Transverse colon (tissue), 4 donors: ENCODE data around the gene LPIN3. TPM values are rescaled to one million over a fixed set of nuclear protein-coding genes. Genes with fewer than 3 reads are reported as not detected.

Source experiments
- DNase-seq: peaks from one replicate; pipeline ENCODE4 v3.0.0-alpha.2; 2019
- H3K27ac ChIP-seq, 4 donors: fragments of 200-600 bp; sonication (generic); 2 replicates each; pipeline ENCODE4 v1.5.1; 2016 to 2018; ENCODE audit warnings: inconsistent platforms in 4 of 4
- H3K27me3 ChIP-seq: fragments of 200-600 bp; sonication (generic); 2 replicates; pipeline ENCODE4 v1.5.1; 2017; ENCODE audit warnings: inconsistent platforms
- H3K36me3 ChIP-seq, 4 donors: fragments of 200-600 bp; sonication (generic); 2 replicates each; pipeline ENCODE4 v1.5.1; 2017 to 2019; ENCODE audit warnings: inconsistent platforms in 4 of 4
- H3K4me1 ChIP-seq, 4 donors: fragments of 200-600 bp; sonication (generic); 2 replicates each; pipeline ENCODE4 v1.5.1; 2017 to 2020; ENCODE audit warnings: inconsistent platforms in 4 of 4
- H3K4me3 ChIP-seq, 4 donors: fragments of 200-600 bp; sonication (generic); 1 replicate in 1 of 4; 2 replicates in 3 of 4; pipeline versions ENCODE4 v1.5.1 to v1.6.1; 2017 to 2019; ENCODE audit warnings: inconsistent platforms in 4 of 4
- H3K9me3 ChIP-seq, 2 donors: fragments of 200-600 bp; sonication (generic); 2 replicates each; pipeline ENCODE4 v1.5.1; 2017 to 2019; ENCODE audit warnings: inconsistent platforms in 2 of 2
- EP300 ChIP-seq: sonication (generic); formaldehyde crosslinking; IDR thresholded peaks from one replicate; pipeline ENCODE4 v1.6.1; 2017; ENCODE audit warnings: antibody characterized with exemption, low read depth
- POLR2A ChIP-seq: fragments of 450-650 bp; IDR thresholded peaks from one replicate; pipeline ENCODE4 v1.6.1; 2016; ENCODE audit warnings: antibody characterized with exemption, mild to moderate bottlenecking, moderate library complexity
- POLR2AphosphoS5 ChIP-seq, 3 donors: sonication (generic); formaldehyde crosslinking; IDR thresholded peaks; one replicate each; pipeline ENCODE4 v1.6.1; 2016; ENCODE audit warnings: antibody characterized with exemption in 3 of 3
- WGBS, 2 donors: methylation state at CpG; one replicate each; pipeline ENCODE4 v1.1.5; 2018; ENCODE audit warnings: low coverage in 1 of 2; 5-methylcytosine and 5-hydroxymethylcytosine counted together
- in situ Hi-C, 4 donors: fragments of 200-750 bp; cut with MboI; loops; one replicate each; pipeline versions ENCODE4 v1.15.0 to v1.15.1; 2017; ENCODE audit warnings: low sequenced_read_pairs in 3 of 4, low pct_ligation_motif_present in 1 of 4, low pct_unique_long_range_greater_than_20kb in 1 of 4
- intact Hi-C: fragments of 100-400 bp; cut with DNase I; formaldehyde crosslinking; loops from one replicate; pipeline ENCODE4 v1.15.1; 2023; ENCODE audit warnings: low total_unique reads
- total RNA-seq, 4 donors: library from RNA; depleted of rRNA; stranded (reverse); fragments of >200 nt; gene quantifications; one replicate each; pipeline ENCODE4 v1.1.0, GENCODE V29; 2016
- TF ChIP-seq, protein P1 (sequence below), 5 experiments: fragments of 200-600 bp in 3 of 5; fragments of 450-650 bp in 2 of 5; sonication (generic) in 3 of 5; IDR thresholded peaks; 1 replicate in 2 of 5; 2 replicates in 3 of 5; pipeline ENCODE4 v1.5.1; 2016 to 2017; ENCODE audit warnings: antibody characterized with exemption in 5 of 5, inconsistent platforms in 3 of 5, mild to moderate bottlenecking in 2 of 5, moderate library complexity in 1 of 5

LPIN3 gene
- total RNA-seq, 4 donors from 2014 or later: 96.9 to 263 (median 134) TPM

DNA sequence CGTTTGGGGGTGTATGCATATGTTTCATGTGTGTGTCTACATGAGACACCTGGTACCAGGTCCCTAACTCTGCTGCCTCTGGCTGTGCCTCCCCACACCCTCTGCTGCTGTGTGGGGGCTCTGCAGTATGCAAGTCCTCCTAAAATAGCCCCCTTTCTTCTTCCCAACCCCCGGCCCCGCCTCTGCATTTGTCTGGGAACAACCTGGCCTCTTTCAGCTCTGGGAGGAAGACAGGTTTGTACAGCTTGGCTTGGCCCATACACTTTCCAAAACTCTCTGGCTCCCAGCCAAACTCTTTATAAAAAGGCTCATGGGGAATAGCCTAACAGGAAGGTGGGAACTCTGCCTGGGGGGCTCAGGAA lies 53.1 kb downstream of the LPIN3 start:
- Histone ChIP-seq H3K4me3 (no peak overlapping the region), H3K27ac (no peak overlapping the region)
- intact Hi-C loops: no loop called here

DNA sequence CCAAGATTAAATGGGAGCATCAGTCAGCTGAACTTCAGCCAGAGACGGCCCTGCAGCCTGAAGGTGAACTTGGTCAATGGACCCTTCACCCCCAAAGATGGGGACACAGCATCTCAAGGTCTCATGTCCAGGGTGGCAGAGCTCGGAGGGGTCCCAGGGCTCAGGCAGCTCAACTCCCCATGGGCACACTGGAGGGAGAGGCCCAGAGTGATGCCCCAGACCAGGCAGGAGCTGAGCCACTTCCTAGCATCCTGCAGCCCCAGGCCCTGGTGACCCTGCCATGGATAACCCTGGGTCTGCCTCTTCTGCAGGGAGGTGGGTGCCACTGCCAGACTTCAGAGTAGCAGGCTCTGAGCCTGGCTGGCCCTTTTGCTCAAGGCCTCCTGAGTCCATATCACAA lies 53.5 kb downstream of the LPIN3 start:
- Histone ChIP-seq H3K27me3 (no peaks in the 10 kb centered on the region), H3K4me1 (peaks cover 0 to 26% (median 2%) of the 10 kb centered on the region in 4 donors), H3K27ac (no peak overlapping the region), H3K4me3 (no peak overlapping the region), H3K9me3 (no peaks in the 10 kb centered on the region), H3K36me3 (no peaks in the 10 kb centered on the region)
- WGBS, 2 donors: 76% methylated on average over 2 of the region's 2 CpGs; no CpG with 5 or more reads in 1 of the 2 donors
- intact Hi-C loops (no loop called here), in situ Hi-C loops (no loop called here)
- no peak for DNase-seq
- TF ChIP-seq EP300 (no peak), POLR2A (no peak), POLR2AphosphoS5 (IDR thresholded peaks at IDR 0.05) (no peak)
- TF ChIP-seq, protein P1, sequence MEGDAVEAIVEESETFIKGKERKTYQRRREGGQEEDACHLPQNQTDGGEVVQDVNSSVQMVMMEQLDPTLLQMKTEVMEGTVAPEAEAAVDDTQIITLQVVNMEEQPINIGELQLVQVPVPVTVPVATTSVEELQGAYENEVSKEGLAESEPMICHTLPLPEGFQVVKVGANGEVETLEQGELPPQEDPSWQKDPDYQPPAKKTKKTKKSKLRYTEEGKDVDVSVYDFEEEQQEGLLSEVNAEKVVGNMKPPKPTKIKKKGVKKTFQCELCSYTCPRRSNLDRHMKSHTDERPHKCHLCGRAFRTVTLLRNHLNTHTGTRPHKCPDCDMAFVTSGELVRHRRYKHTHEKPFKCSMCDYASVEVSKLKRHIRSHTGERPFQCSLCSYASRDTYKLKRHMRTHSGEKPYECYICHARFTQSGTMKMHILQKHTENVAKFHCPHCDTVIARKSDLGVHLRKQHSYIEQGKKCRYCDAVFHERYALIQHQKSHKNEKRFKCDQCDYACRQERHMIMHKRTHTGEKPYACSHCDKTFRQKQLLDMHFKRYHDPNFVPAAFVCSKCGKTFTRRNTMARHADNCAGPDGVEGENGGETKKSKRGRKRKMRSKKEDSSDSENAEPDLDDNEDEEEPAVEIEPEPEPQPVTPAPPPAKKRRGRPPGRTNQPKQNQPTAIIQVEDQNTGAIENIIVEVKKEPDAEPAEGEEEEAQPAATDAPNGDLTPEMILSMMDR (IDR thresholded peaks at IDR 0.05): no peak

More for the DNA sequence above, 53.1 kb downstream of the LPIN3 start:
- Histone ChIP-seq H3K4me1 (peaks cover 0 to 26% (median 2%) of the 10 kb centered on the region in 4 donors), H3K9me3 (no peaks in the 10 kb centered on the region), H3K36me3 (no peaks in the 10 kb centered on the region), H3K27me3 (no peaks in the 10 kb centered on the region)
- 98 to 100% methylated on average over 1 to 3 of the region's 3 CpGs for WGBS, 2 donors
- no peak for DNase-seq
- TF ChIP-seq EP300: no peak
- TF ChIP-seq POLR2AphosphoS5 (IDR thresholded peaks at IDR 0.05): no peak
- TF ChIP-seq, protein P1 (IDR thresholded peaks at IDR 0.05): no peak
- TF ChIP-seq POLR2A: no peak
- in situ Hi-C loops: no loop called here

DNA sequence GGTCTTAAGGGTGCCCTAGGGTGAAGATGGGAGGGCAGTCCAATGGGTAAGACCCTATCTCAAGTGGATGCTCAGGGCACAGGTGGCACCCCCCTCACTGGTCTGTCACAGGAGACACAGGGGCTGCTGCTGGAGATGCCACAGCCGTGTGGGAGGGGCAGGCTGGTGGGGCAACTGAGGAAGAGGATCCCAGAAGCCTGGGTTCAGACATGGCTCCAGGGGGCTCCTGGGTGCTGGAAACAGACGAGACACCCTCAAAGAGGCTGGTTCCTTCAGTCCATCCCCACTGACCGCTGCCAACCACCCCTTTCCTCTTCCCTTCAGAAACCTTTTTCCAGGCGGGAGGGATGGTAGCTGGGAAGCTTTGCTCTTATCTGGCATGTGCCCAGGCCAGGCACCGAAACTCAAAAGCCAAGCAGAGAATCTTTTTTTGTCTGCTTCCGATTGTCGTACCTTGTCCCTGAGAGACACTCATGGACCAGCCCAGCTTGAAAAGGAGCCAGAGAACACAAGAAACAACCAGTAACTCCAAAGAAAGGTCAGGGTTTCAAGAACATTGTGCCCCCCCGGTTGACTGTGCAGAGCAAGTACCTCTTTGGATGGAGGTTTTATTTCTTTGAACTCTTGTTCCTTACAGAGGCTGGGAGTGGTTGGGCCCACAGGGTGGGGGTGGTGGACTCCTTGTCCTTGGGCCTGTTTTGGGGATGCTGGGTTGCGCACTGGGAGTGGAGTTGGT lies 54.5 kb downstream of the LPIN3 start:
- Histone ChIP-seq H3K27ac (no peak overlapping the region), H3K27me3 (no peaks in the 10 kb centered on the region), H3K4me3 (no peak overlapping the region), H3K4me1 (peaks cover 0 to 26% (median 2%) of the 10 kb centered on the region in 4 donors), H3K9me3 (no peaks in the 10 kb centered on the region), H3K36me3 (no peaks in the 10 kb centered on the region)
- in situ Hi-C loops: no loop called here
- intact Hi-C loops: no loop called here
- 67 to 77% methylated on average over 2 to 9 of the region's 9 CpGs for WGBS, 2 donors
- TF ChIP-seq EP300 (no peak), POLR2AphosphoS5 (IDR thresholded peaks at IDR 0.05) (no peak), POLR2A (no peak)
- TF ChIP-seq, protein P1 (IDR thresholded peaks at IDR 0.05): no peak
- DNase-seq: no peak

DNA sequence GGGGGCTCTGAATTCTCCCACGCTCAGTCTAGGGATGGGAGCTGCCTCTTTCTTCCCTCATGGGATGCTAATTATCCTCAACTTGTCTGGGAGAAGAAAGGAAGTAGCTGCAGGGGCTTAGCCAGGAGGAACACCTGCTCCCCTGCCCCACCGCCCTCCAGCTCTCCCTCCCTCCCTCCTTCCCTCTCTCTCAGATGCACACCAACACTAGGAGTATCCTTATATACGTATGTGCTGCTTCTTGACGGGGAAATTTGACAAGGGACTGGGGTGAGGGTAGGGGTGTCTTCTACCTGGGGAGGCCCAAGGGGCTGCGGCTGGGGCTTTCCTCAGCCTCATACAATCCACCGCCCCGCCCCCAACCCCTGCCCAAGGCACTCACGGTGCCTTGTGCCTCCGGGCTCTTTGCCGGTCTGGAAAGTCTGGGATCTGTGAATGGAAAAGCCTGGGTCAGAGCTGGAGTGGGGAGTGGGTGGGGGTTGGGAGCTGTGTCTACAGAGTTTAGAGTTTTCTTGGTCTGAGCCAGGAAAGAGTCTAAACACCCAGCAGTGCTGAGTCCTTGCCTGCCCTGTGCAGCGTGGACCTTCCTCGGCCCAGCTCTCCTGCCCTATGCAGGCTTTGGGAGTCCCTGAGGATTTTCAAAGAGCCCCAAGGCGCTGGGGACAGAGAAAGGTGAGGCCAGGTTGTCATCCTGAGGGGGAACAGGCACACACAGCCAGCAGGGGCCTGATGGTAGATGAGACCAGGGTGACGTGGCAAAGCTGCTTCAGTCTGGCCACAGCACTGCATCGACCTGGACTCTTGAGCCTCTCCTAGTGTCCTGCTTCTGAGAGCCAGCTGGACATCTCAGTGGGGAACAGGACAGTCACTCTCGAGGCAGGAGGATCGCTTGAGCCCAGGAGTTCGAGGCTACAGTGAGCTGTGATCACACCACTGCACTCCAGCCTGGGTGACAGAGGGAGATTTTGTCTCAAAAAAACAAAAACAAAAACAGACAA lies 55.3 kb downstream of the LPIN3 start:
- Histone ChIP-seq H3K36me3 (no peaks in the 10 kb centered on the region), H3K27me3 (no peaks in the 10 kb centered on the region), H3K4me3 (no peak overlapping the region), H3K4me1 (peaks cover 0 to 26% (median 2%) of the 10 kb centered on the region in 4 donors), H3K27ac (peak overlapping the region in 3 of 4 donors; percentile 18 to 41 (median 29)), H3K9me3 (no peaks in the 10 kb centered on the region)
- TF ChIP-seq, protein P1 (IDR thresholded peaks at IDR 0.05): no peak
- TF ChIP-seq POLR2AphosphoS5 (IDR thresholded peaks at IDR 0.05): no peak
- no peak for TF ChIP-seq EP300
- TF ChIP-seq POLR2A: no peak
- in situ Hi-C loops (no loop called here), intact Hi-C loops (no loop called here)
- 40 to 68% methylated on average over 1 to 18 of the region's 18 CpGs for WGBS, 2 donors
- DNase-seq: no peak
